Measurements from ENCODE around the gene BRD9. TPM values are rescaled to one million over a fixed set of nuclear protein-coding genes. Genes with fewer than 3 reads are reported as not detected.
"Not testable (repeated sequence)": the region's sequence is repeated elsewhere in the genome, so short reads cannot be mapped to it uniquely, and the experiment has no call there.

Gene BRD9
- total and polyA plus RNA-seq, 4 donors: 33.4 to 49.2 (median 41.2) TPM

DNA sequence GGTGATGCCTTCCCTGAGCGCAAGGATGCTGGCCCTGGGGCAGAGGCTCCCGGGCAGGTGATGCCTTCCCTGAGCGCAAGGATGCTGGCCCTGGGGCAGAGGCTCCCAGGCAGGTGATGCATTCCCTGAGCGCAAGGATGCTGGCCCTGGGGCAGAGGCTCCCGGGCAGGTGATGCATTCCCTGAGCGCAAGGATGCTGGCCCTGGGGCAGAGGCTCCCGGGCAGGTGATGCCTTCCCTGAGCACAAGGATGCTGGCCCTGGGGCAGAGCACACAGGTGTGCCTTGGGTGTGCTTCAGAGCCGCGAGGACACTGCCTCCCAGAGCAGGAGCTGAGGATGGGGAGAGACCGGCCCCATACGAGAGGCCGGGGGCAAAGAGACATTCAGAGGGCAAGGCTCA is 22.7 kb upstream of the BRD9 start:
- Histone ChIP-seq H3K4me1 (ENCODE audit: control insufficient read depth, insufficient read depth, low read length) (peaks cover 20% of the 10 kb centered on the region), H3K36me3 (ENCODE audit: control insufficient read depth, insufficient read depth, low read length) (peaks cover 37% of the 10 kb centered on the region)
- DNase-seq (ENCODE audit: low read depth in 4 of 6, low spot score in 6 of 6); H3K27me3 ChIP-seq (ENCODE audit: control insufficient read depth, insufficient read depth, low read length); H3K27ac ChIP-seq (ENCODE audit: low read depth, low read length); H3K9me3 ChIP-seq (ENCODE audit: control insufficient read depth, insufficient read depth, low read length); H3K4me3 ChIP-seq (ENCODE audit: low read depth, low read length): not testable (repeated sequence)
- 95% methylated on average over 12 of the region's 12 CpGs for WGBS (ENCODE audit: insufficient coverage)

GRCh38 chr5:914612-915011 is 22.0 kb upstream of the BRD9 start:
- Histone ChIP-seq H3K36me3 (ENCODE audit: control insufficient read depth, insufficient read depth, low read length) (peaks cover 44% of the 10 kb centered on the region), H3K9me3 (ENCODE audit: control insufficient read depth, insufficient read depth, low read length) (no peaks in the 10 kb centered on the region), H3K27me3 (ENCODE audit: control insufficient read depth, insufficient read depth, low read length) (no peaks in the 10 kb centered on the region), H3K4me1 (ENCODE audit: control insufficient read depth, insufficient read depth, low read length) (peaks cover 20% of the 10 kb centered on the region), H3K27ac (ENCODE audit: low read depth, low read length) (no peak overlapping the region), H3K4me3 (ENCODE audit: low read depth, low read length) (no peak overlapping the region)
- 94% methylated on average over 5 of the region's 7 CpGs for WGBS (ENCODE audit: insufficient coverage)
- no peak for DNase-seq (ENCODE audit: low read depth in 4 of 6, low spot score in 6 of 6)

- Histone ChIP-seq H3K27me3 (ENCODE audit: control insufficient read depth, insufficient read depth, low read length) (no peaks in the 10 kb centered on the region), H3K4me1 (ENCODE audit: control insufficient read depth, insufficient read depth, low read length) (peaks cover 20% of the 10 kb centered on the region), H3K36me3 (ENCODE audit: control insufficient read depth, insufficient read depth, low read length) (peaks cover 44% of the 10 kb centered on the region), H3K4me3 (ENCODE audit: low read depth, low read length) (no peak overlapping the region), H3K9me3 (ENCODE audit: control insufficient read depth, insufficient read depth, low read length) (no peaks in the 10 kb centered on the region), H3K27ac (ENCODE audit: low read depth, low read length) (no peak overlapping the region)
- DNase-seq (ENCODE audit: low read depth in 4 of 6, low spot score in 6 of 6): no peak
- WGBS (ENCODE audit: insufficient coverage): 89% methylated on average over 13 of the region's 14 CpGs
Observed at GRCh38 chr5:914174-914573, 21.6 kb upstream of the BRD9 start.

DNA sequence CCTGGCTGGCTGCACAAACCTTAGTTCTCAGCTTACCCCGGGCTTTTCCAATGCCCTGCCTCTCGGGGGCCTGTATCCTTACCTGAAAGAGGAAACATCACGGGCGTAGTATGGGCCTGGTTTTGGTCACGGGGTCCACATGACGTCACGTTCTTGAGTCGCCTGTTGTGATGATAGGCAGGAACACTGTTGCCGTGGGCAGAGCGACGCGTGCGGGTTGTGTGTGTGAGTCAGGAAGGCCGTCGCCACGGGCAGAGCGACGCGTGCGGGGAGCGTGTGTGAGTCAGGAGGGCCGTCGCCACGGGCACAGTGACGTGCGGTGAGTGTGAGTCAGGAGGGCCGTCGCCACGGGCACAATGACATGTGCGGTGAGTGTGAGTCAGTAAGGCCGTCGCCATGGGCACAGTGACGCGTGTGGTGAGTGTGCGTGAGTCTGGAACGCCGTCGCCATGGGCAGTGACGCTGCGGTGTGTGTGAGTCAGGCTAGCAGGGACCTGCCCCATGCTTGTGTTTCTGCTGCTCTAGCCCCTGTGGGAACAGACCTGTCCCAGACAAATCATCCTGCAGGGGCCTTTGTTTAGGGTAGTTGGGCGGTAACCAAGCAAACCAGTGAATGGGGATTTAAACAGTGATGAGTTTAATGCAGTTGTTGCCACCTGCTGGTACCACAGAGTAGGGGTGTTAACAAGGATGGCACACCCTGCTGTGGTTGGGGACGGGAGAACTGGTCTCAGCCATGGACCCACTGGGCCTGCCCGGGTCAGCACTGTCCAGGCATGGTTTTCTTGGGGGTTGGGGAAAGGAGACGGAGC is 19.9 kb upstream of the BRD9 start:
- peak in 2 of 6 donors; percentile 61 to 77 for DNase-seq (ENCODE audit: low read depth in 4 of 6, low spot score in 6 of 6)
- no peak overlapping the region for H3K27ac ChIP-seq (ENCODE audit: low read depth, low read length)
- H3K4me1 ChIP-seq (ENCODE audit: control insufficient read depth, insufficient read depth, low read length): peaks cover 20% of the 10 kb centered on the region
- H3K36me3 ChIP-seq (ENCODE audit: control insufficient read depth, insufficient read depth, low read length): peaks cover 54% of the 10 kb centered on the region
- H3K9me3 ChIP-seq (ENCODE audit: control insufficient read depth, insufficient read depth, low read length): no peaks in the 10 kb centered on the region
- no peak overlapping the region for H3K4me3 ChIP-seq (ENCODE audit: low read depth, low read length)
- H3K27me3 ChIP-seq (ENCODE audit: control insufficient read depth, insufficient read depth, low read length): no peaks in the 10 kb centered on the region
- 45% methylated on average over 44 of the region's 44 CpGs for WGBS (ENCODE audit: insufficient coverage)

GRCh38 chr5:911601-912000 is 19.0 kb upstream of the BRD9 start:
- Histone ChIP-seq H3K27ac (ENCODE audit: low read depth, low read length) (no peak overlapping the region), H3K4me1 (ENCODE audit: control insufficient read depth, insufficient read depth, low read length) (peaks cover 20% of the 10 kb centered on the region), H3K4me3 (ENCODE audit: low read depth, low read length) (no peak overlapping the region), H3K36me3 (ENCODE audit: control insufficient read depth, insufficient read depth, low read length) (peaks cover 52% of the 10 kb centered on the region), H3K27me3 (ENCODE audit: control insufficient read depth, insufficient read depth, low read length) (no peaks in the 10 kb centered on the region), H3K9me3 (ENCODE audit: control insufficient read depth, insufficient read depth, low read length) (no peaks in the 10 kb centered on the region)
- WGBS (ENCODE audit: insufficient coverage): 65% methylated on average over 7 of the region's 11 CpGs
- DNase-seq (ENCODE audit: low read depth in 4 of 6, low spot score in 6 of 6): no peak

DNA sequence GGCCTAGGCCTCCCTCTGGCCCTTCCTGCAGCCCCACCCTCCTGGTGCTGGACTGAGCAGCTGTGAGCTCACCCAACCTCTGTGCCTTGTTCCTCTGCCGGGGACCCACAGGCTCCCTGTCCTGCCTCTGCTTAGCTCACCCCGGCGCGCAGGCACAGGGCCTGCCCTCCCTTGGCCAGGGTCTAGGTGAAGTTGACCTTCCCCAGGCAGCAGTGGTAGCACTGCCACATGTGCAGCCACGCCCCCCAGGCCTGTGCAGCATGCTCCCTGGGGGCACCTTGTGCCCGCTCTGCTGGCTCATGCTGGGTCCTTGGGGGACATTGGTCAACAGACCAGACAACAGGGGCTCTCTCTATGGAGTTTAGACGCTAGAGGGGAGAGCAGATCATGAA is 18.2 kb upstream of the BRD9 start:
- 96% methylated on average over 7 of the region's 7 CpGs for WGBS (ENCODE audit: insufficient coverage)
- Histone ChIP-seq H3K36me3 (ENCODE audit: control insufficient read depth, insufficient read depth, low read length) (peaks cover 43% of the 10 kb centered on the region), H3K27ac (ENCODE audit: low read depth, low read length) (no peak overlapping the region), H3K4me3 (ENCODE audit: low read depth, low read length) (no peak overlapping the region), H3K9me3 (ENCODE audit: control insufficient read depth, insufficient read depth, low read length) (no peaks in the 10 kb centered on the region), H3K4me1 (ENCODE audit: control insufficient read depth, insufficient read depth, low read length) (peaks cover 14% of the 10 kb centered on the region), H3K27me3 (ENCODE audit: control insufficient read depth, insufficient read depth, low read length) (no peaks in the 10 kb centered on the region)
- no peak for DNase-seq (ENCODE audit: low read depth in 4 of 6, low spot score in 6 of 6)

GRCh38 chr5:909994-910768 is 17.6 kb upstream of the BRD9 start:
- H3K4me3 ChIP-seq (ENCODE audit: low read depth, low read length): no peak overlapping the region
- H3K36me3 ChIP-seq (ENCODE audit: control insufficient read depth, insufficient read depth, low read length): peaks cover 40% of the 10 kb centered on the region
- DNase-seq (ENCODE audit: low read depth in 4 of 6, low spot score in 6 of 6): no peak
- H3K27me3 ChIP-seq (ENCODE audit: control insufficient read depth, insufficient read depth, low read length): no peaks in the 10 kb centered on the region
- WGBS (ENCODE audit: insufficient coverage): 96% methylated on average over 18 of the region's 18 CpGs
- H3K27ac ChIP-seq (ENCODE audit: low read depth, low read length): no peak overlapping the region
- peaks cover 14% of the 10 kb centered on the region for H3K4me1 ChIP-seq (ENCODE audit: control insufficient read depth, insufficient read depth, low read length)
- no peaks in the 10 kb centered on the region for H3K9me3 ChIP-seq (ENCODE audit: control insufficient read depth, insufficient read depth, low read length)

DNA sequence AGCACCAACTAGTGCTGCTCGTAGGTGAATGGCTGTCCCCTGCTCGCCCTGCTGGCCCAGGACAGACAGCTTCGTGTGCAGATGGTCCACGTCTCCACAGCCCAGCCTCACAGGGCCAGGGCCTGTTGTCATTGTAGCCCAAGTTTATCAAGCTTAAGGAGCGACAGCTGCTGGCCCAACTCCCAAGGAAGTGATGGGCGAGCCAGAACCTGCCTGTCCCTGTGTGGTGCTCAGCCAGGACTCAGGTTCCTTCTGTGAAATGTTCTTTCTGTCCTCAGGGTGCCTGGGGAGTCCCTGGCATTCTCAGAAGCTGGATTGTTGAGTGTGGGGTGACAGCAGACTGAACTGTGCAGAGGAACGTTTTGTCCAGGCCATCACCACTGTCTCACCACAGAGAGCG is 16.5 kb upstream of the BRD9 start:
- Histone ChIP-seq H3K27me3 (ENCODE audit: control insufficient read depth, insufficient read depth, low read length) (no peaks in the 10 kb centered on the region), H3K36me3 (ENCODE audit: control insufficient read depth, insufficient read depth, low read length) (peaks cover 37% of the 10 kb centered on the region)
- no peak for DNase-seq (ENCODE audit: low read depth in 4 of 6, low spot score in 6 of 6)

GRCh38 chr5:908172-908571 is 15.6 kb upstream of the BRD9 start:
- Histone ChIP-seq H3K4me3 (ENCODE audit: low read depth, low read length) (no peak overlapping the region), H3K4me1 (ENCODE audit: control insufficient read depth, insufficient read depth, low read length) (peaks cover 10% of the 10 kb centered on the region), H3K27ac (ENCODE audit: low read depth, low read length) (no peak overlapping the region), H3K27me3 (ENCODE audit: control insufficient read depth, insufficient read depth, low read length) (no peaks in the 10 kb centered on the region), H3K9me3 (ENCODE audit: control insufficient read depth, insufficient read depth, low read length) (no peaks in the 10 kb centered on the region), H3K36me3 (ENCODE audit: control insufficient read depth, insufficient read depth, low read length) (peaks cover 37% of the 10 kb centered on the region)
- WGBS (ENCODE audit: insufficient coverage): 99% methylated on average over 15 of the region's 16 CpGs
- DNase-seq (ENCODE audit: low read depth in 4 of 6, low spot score in 6 of 6): no peak

More for the DNA sequence above, 16.5 kb upstream of the BRD9 start:
- peaks cover 13% of the 10 kb centered on the region for H3K4me1 ChIP-seq (ENCODE audit: control insufficient read depth, insufficient read depth, low read length)
- no peaks in the 10 kb centered on the region for H3K9me3 ChIP-seq (ENCODE audit: control insufficient read depth, insufficient read depth, low read length)
- 85% methylated on average over 6 of the region's 8 CpGs for WGBS (ENCODE audit: insufficient coverage)
- H3K4me3 ChIP-seq (ENCODE audit: low read depth, low read length): no peak overlapping the region
- H3K27ac ChIP-seq (ENCODE audit: low read depth, low read length): no peak overlapping the region
